ENCODE measurements around the gene BNC2.

The BNC2 gene

DNA sequence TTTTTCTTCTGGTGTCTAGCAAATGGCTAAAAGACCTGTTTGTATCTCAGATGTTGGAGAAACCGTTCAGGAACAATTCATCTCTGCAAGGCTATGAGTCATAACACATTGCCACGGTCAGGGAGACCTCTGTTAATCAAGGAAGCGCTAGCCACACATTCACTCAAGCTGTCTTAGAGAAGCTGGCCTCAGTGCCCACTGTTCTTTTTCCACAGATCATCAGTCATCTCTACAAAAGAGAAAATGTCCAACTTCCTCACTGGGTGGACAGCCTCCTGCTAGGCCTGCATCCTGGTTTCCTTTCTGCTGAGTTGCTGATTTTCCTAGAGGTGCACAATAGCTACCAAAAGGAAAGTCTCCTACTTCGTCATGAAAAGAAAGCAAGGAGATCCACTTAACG lies 360.5 kb downstream of the BNC2 start:
- Histone ChIP-seq H3K9me3 (replicated peaks; ENCODE audit: insufficient read depth, low read length) (no peaks in the 10 kb centered on the region), H3K27ac (ENCODE audit: low read length) (no peak overlapping the region), H3K4me3 (ENCODE audit: low read length) (no peak overlapping the region), H3K4me1 (ENCODE audit: low read length) (no peaks in the 10 kb centered on the region), H3K36me3 (replicated peaks; ENCODE audit: insufficient read depth, low read length) (no peaks in the 10 kb centered on the region), H2AFZ (ENCODE audit: low read length) (no peak overlapping the region), H3K79me2 (ENCODE audit: low read length) (no peaks in the 10 kb centered on the region), H3F3A (ENCODE audit: insufficient read depth, low read length) (no peaks in the 10 kb centered on the region), H4K20me1 (ENCODE audit: insufficient read depth, low read length) (no peaks in the 10 kb centered on the region), H3K27me3 (replicated peaks; ENCODE audit: insufficient read depth, low read length) (no peaks in the 10 kb centered on the region), H3K9me2 (replicated peaks; ENCODE audit: insufficient read depth, low read length) (no peaks in the 10 kb centered on the region), H3K4me2 (ENCODE audit: low read depth, low read length) (no peak overlapping the region), H3K9ac (ENCODE audit: low read length) (no peak overlapping the region)
- TF ChIP-seq EZH2phosphoT487 (IDR thresholded peaks at IDR 0.05; ENCODE audit: low read length) = no peak
- no peak for TF ChIP-seq EZH2 (optimal IDR thresholded peaks at IDR 0.05; ENCODE audit: low read depth, low read length)
- TF ChIP-seq CTCF (IDR thresholded peaks at IDR 0.05; ENCODE audit: low read length) = no peak
- DNase-seq = no peak

DNA sequence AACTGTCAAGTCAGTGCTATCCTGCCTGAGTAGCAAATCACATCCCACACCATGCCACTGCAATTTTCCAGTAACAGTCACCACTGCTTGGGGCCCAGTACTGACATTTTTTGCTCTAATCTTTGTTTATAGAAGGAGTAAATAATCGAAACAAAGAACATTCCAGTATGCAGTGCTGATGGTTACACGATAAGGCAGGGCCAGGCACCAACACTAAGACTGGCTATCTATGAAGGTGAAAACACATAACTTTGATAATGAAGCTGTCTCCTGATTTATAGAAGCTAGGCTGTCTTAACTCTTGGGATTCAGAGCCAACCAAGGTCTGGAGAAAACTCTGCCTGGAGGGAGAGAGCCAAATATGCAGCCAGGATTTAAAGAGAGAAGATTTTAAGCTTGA lies 365.3 kb downstream of the BNC2 start:
- Histone ChIP-seq H4K20me1 (ENCODE audit: insufficient read depth, low read length) (no peaks in the 10 kb centered on the region), H2AFZ (ENCODE audit: low read length) (no peak overlapping the region), H3K36me3 (replicated peaks; ENCODE audit: insufficient read depth, low read length) (no peaks in the 10 kb centered on the region), H3K27me3 (replicated peaks; ENCODE audit: insufficient read depth, low read length) (no peaks in the 10 kb centered on the region), H3K4me1 (ENCODE audit: low read length) (no peaks in the 10 kb centered on the region), H3K9ac (ENCODE audit: low read length) (no peak overlapping the region), H3K79me2 (ENCODE audit: low read length) (no peaks in the 10 kb centered on the region), H3K9me2 (replicated peaks; ENCODE audit: insufficient read depth, low read length) (no peaks in the 10 kb centered on the region), H3F3A (ENCODE audit: insufficient read depth, low read length) (no peaks in the 10 kb centered on the region), H3K4me2 (ENCODE audit: low read depth, low read length) (no peak overlapping the region), H3K9me3 (replicated peaks; ENCODE audit: insufficient read depth, low read length) (no peaks in the 10 kb centered on the region), H3K4me3 (ENCODE audit: low read length) (no peak overlapping the region), H3K27ac (ENCODE audit: low read length) (no peak overlapping the region)
- TF ChIP-seq EZH2 (optimal IDR thresholded peaks at IDR 0.05; ENCODE audit: low read depth, low read length) (no peak), CTCF (IDR thresholded peaks at IDR 0.05; ENCODE audit: low read length) (no peak), EZH2phosphoT487 (IDR thresholded peaks at IDR 0.05; ENCODE audit: low read length) (no peak)
- DNase-seq = no peak

- Histone ChIP-seq H3K9ac (ENCODE audit: low read length) (no peak overlapping the region), H3K27me3 (replicated peaks; ENCODE audit: insufficient read depth, low read length) (no peaks in the 10 kb centered on the region), H3K36me3 (replicated peaks; ENCODE audit: insufficient read depth, low read length) (no peaks in the 10 kb centered on the region), H3F3A (ENCODE audit: insufficient read depth, low read length) (no peaks in the 10 kb centered on the region), H3K4me1 (ENCODE audit: low read length) (no peaks in the 10 kb centered on the region), H3K27ac (ENCODE audit: low read length) (no peak overlapping the region), H3K79me2 (ENCODE audit: low read length) (no peaks in the 10 kb centered on the region), H3K4me2 (ENCODE audit: low read depth, low read length) (no peak overlapping the region), H3K4me3 (ENCODE audit: low read length) (no peak overlapping the region), H3K9me3 (replicated peaks; ENCODE audit: insufficient read depth, low read length) (no peaks in the 10 kb centered on the region), H4K20me1 (ENCODE audit: insufficient read depth, low read length) (no peaks in the 10 kb centered on the region), H3K9me2 (replicated peaks; ENCODE audit: insufficient read depth, low read length) (no peaks in the 10 kb centered on the region), H2AFZ (ENCODE audit: low read length) (no peak overlapping the region)
- no peak for DNase-seq
- TF ChIP-seq EZH2 (optimal IDR thresholded peaks at IDR 0.05; ENCODE audit: low read depth, low read length) (no peak), CTCF (IDR thresholded peaks at IDR 0.05; ENCODE audit: low read length) (no peak), EZH2phosphoT487 (IDR thresholded peaks at IDR 0.05; ENCODE audit: low read length) (no peak)
Observed at GRCh38 chr9:16501726-16502125, 368.7 kb downstream of the BNC2 start.

Measured in MM.1S (cell line).